Inflammatory macrophage treated with lipopolysaccharide for 4 hours (primary cell): ENCODE measurements around the gene RAPGEF4.
A peak's percentile ranks its signal among the peaks of the same experiment; 100 is the strongest.

ENCODE experiments used
- DNase-seq: peaks from one replicate; pipeline ENCODE4 v3.0.0-alpha.2; 2020

Gene RAPGEF4

DNA sequence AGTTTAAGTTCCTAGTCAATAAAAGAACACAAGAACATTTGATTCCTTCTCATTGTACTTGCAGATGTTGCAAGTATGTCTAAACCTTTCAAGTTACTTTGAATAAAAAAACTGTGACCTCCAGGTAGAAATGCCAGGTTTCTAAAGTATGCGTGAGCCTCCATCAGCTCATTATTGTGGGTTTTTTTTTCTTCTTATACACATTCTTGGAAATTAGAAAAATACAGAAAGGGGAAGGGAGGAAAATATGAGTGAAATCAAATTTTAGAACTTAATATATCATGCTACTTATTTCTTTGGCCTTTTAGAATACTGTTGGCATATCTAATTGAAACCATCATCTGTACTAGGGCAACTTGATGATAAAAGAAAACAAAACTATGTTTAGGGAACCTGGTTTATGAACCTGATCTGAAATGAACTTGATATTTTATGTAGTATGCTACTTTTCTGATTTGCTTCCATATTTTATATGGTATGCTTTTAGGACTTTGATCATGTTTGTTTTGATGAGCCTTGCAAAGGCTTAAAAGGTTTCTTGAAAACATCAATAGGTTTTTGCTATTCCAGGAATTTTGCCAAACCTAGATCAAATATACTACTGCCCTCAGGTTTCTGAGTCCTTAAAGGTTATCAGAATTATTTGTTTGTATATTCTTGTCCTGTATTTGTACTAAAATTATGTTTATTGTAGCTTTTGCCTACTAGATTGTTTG is 209.3 kb downstream of the RAPGEF4 start:
- no peak for DNase-seq

DNA sequence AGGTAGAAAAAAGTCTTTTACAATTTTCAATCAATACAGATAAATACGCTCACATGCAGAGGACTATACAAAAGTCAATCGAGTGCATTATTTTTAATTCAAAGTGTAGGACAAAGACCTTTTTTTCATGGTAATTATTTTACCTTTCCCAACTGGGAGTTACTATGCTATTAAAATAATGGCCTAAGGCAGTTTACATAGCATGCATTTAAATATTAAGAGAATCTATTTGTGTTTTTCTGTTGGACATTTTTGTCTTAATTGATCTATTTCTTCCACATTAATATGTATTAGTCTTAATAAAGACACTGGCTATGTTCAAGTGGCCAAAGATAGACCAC is 209.8 kb downstream of the RAPGEF4 start:
- no peak for DNase-seq

DNA sequence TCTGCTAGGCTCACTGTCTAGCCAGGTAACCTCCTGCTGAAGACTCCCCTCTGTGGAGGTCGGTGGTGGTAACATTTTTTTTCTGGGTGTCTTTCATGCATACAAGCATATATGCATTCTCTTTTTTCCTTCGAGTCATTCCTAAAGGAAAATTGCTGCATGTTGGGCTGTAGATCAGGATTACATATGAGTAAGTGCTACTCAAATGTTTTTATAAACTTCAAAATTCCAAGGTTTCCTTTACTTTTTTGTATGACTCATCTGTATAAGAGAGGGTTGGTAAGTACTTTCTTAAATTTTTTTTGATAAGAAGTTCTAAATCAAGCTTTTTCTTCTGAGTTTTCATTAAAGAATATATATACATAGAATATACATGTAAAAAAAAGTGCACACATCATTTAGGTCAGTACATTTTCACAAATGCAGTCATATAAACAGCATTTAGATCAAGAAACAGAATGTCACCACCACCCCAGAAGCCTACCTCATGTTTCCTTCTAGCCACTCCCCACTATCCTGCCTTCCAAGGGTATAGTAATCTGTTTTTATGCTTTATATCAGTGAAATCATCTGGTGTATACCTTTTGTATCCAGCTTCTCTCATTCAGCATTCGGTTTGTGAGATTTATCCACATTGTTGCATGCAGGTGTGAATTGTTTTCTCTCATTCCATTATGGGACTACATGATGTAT is 212.0 kb downstream of the RAPGEF4 start:
- DNase-seq, result no peak

DNA sequence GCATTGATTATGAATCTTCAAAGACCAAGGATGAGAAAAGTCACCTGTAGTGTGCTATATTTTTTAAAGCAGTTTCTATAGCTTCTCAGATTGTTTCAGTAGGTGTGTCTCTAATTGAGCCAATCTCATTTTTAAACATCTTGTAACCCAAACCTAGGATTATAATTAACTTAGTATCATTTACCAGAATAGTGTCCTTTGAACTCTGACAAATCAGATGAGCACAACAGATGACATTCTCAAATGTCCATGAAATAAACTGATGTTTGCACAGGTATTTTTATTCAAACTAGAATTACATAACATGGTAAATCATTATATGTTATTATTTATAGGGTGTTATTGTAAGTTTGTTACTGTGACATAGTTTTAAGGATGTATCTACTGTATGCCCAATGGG is 213.9 kb downstream of the RAPGEF4 start:
- DNase-seq, result no peak

DNA sequence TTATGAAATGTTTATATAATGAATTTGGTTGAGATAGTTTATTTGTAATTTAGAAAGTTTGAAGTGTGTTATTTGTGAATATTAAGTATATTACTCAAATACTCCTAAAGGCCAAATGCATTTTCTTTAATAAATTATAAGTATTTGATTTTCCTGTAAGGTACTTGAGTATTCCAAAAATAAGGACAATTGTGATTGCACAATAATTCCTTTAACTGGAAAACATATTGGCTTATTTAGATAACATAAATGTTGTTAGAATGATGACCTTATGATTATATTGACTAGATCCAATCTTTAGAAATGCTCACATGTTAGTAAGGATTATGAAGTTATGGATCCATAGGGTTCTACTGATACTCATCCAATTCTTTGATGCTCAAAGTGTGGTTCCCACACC is 214.9 kb downstream of the RAPGEF4 start:
- DNase-seq, result no peak

DNA sequence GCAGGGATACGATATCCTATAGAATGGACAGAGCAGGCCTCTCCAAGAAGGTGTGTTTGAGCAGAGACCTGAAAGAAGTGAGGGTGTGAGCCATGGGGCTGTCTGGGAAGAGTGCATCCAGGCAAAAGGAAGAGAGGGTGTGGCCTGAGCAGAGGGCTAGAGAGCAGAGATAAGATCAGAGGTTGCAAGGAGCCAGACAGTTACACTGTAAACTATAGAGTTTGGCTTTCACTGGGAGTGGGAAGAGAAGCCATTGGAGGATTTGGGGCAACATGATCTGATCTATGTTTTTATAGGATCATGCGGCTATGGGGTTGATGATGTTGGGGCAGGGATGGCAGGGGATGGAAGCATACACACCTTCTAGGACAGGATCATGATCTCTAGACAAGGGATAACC is 215.9 kb downstream of the RAPGEF4 start:
- DNase-seq, result no peak

DNA sequence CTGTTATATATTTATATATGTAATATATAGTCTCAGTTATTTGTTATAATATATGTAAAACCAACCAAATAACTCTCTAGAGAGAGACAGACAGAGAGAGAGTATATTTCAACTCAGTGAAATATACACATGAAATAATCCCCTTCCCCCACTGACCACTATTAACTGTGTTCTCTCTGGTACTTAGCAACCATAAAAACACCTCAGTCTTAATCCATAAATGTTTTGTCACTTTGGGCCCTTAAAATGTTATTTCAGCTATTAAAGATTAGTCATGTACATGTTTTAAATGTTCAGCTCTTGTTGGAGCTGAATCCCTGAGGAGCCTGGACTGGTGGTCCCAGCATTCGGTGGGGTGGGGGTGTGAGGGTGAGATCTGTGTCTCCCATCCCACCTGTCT is 217.8 kb downstream of the RAPGEF4 start:
- DNase-seq, result no peak

DNA sequence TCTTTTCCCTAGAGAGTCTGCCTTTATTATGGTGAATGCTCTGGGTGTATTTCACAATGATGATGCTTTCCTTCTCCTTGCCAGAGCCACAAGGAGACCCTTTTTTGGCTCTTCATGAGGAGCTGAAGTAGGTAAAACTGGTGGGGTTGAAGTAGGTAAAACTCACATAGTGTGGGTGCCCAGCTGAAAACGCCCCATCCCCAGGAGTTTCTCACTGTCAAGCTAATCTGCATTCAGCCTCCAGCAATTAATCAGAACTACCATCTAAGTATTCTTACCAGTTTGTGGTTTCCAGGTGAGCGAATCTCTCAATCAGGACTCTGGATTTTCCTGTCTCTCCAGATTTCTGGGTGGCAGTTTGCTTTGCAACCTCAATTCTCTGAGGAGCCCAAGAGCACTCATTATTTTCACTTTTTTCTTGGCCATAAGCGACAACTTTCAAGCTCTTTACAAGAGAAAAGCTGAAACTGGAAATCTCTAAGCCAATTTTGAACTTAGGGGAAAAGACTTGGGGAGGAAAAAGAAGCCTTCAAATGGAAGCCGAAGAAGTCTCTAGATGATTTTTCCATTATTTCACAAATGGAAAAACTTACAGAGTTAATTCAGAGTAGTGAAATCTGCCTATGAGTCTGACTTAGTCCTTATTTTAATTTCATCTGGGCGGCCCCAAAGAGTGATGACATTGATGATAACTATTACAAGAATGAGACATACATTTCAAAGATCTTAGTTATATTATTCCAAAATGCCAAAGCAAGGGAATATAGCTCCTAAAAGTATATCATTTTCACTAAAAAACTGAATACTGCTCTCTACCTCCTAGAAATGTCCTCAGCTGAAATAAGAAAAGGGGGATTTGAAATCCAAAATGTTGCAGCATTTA is 218.6 kb downstream of the RAPGEF4 start:
- no peak for DNase-seq

DNA sequence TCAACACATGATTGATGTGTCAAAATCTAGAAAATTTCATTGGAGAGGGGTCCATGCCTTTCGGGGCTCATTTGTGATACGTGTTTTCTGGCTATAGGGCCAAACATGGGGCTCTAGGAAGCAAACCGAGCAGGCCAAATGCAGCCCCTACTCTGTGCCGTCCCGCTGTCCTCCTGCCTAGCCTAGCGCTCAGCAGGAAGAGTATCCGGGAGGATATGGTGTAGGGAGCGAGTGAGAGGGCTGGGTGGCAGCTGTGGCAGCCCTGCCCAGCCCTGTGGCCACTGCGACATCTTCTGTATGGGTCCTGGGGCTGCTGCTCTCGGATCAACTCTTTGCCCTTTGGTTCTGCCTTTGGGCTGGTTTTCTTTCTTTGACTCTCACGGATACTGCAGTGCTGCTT is 219.9 kb downstream of the RAPGEF4 start:
- no peak for DNase-seq

DNA sequence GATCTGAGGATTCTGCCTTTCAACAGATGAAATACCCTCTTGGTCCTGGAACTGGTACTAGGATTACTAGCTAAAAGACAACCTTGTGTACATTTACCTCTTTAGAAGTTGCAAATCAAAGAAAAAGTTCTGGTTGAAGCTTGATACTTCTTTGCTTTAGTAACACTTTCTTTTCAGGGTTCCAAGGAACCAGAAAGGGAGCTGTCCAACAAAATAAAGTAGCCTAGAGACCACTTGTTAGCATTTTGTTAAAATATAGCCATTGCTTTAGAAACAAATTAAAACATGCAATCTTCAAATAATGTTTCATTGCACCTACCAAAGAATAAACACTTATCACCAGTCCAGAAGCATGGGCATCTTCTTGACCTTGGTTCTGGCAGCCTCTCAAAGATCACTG is 222.1 kb downstream of the RAPGEF4 start:
- DNase-seq, result no peak

DNA sequence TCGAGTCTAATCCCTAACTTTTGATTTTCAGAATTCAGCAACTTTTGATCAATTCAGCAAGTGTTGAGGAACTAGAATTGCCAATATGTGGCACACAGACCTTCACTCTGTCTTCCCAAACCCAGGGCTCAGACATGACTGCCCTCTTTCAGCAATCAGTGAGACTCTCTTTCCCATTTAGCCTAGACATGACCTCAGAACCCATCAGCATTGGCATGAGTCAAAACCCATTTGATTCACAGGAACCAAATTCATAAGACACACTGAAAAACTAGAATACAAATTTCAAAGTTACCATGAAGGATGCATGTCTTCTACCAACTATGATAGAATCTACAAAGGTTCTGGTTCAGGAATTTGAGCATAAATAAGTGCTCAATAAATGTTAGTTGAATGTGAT is 226.4 kb downstream of the RAPGEF4 start:
- peak; percentile 51 for DNase-seq

DNA sequence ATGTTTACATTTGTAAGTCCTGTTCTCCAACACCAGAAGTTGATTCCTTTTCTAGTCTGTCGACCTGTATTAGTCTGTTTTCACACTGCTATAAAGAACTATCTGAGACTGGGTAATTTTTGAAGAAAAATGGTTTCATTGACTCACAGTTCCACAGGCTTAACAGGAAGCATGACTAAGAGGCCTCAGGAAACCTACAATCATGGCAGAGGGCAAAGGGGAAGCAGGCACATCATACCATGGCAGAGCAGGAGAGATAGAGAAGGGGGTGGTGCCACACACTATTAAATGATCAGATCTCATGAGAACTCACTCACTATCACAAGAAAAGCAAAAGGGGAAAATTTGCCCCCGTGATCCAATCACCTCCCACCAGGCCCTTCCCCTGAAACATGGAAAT is 227.2 kb downstream of the RAPGEF4 start:
- DNase-seq, result peak; percentile 85

DNA sequence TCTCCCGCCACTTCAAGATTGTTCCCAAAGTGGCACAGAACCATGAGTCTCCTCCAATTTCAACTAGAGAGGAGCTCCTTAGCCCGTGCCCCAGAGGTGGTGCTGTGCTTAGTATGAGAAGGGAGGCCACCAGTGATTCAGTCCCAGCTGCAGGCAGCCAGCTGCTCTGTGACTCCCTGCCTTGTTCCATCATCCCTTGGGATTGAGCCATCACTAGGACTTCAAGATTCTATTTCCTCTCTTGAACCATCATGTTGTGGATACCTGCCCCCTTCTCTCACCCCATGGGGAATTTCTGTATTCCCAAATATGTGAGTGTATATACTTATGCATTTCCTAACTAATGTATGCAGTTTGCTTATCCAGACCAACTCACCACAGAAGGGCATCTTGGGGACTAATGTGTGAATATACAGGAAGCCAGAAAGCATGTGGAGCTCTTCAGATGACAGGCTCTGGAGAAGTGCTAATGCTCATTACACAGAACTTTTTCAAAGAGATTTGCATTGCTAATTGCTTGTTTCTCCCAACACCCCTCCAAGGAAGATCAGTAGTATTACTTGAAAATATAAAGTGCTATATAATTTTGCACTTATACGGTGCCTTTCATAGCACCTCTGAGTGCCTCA is 229.0 kb downstream of the RAPGEF4 start:
- DNase-seq, result no peak

DNA sequence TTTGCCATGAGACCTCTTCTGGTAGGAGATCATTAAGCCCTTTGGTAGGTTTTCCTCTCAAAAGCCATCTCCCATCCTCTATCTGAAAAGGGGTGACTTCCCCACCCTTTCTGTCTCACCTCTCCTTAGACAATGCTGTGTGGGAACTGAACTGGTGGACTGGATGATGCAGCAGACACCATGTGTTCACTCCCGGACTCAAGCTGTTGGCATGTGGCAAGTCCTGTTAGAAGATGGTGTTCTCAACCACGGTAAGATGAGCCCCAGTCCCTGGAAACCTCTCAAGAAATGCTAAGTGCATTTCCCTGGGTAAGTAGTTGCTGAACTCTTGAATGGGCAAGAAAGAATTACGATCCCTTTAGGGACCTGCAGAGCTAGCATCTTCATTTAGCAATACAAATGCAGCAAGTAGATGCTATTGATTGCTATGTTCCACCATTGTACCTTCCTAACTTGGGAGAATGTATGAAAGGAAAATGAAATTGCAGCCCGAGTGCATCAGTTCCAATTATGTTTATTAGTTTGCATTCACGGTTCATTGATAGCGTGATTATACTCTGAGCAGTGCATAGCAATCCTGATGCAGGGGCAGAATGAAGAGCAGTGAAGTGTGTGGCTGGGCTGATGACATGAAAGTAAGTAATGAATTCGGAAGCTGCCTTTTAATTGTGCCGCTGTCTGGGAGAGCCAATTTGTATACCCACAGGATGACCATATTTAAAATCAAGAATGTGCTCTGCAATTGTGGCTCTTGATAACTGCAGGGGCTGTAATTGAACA is 230.0 kb downstream of the RAPGEF4 start:
- DNase-seq, result no peak

DNA sequence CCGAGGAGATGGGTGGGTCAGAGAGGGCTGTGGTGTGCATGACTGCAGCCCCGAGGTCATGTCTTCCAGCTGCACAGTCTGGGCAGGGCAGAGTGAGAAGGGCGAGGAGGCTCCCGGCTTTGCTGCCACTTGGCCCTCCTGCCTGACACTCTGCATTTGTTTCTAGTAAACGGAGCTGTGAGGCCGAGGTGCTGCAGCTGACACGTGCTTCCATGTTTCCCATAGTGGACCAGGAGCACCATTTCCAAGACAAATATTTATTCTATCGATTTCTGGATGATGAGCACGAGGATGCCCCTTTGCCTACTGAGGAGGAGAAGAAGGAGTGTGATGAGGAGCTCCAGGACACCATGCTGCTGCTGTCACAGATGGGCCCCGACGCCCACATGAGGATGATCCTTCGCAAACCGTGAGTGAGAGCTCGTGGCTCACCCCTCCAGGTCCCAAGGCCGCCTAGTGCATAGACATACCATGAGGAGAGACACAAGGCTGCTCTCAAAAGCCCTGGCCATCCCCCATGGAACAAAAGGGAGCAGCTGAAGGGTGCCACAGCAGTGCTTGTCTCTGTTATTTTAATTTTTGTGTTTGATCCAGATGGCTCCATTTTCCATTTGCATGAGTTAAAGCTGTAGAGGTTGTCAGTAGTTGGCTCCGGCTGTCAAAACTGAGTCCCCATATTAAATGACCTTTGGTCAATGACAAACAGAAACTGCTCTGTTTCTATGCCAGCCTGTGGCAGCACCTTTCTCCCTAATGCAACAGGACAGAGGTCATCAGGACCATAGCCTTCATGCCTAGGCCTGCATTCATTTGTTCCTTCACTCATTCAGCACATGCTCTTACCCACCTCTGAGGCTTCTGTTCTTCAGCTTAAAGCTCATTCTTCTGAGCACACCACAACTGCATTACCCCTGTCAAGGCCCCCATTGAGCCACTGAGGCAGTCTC is 231.7 kb downstream of the RAPGEF4 start:
- DNase-seq, result no peak

DNA sequence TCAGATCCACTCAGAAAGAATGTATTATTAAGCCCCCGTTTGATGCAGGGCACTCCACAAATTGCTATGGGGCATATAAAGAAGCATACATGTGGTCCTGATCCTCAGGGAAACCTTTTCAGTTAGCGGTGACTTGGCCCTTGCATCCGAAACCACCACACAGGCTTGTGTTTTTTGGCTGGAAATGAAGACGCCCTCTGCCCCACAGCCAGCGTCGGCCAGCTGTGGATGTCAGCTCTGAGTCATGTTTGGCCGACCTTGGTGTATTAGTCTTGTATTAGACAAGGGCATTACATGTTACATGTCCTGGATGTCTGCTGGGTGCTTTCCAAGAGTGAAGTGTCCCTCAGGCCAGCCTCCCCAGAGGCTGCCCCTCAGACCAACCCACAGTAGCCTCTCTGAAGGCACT is 232.4 kb downstream of the RAPGEF4 start:
- DNase-seq, result no peak

DNA sequence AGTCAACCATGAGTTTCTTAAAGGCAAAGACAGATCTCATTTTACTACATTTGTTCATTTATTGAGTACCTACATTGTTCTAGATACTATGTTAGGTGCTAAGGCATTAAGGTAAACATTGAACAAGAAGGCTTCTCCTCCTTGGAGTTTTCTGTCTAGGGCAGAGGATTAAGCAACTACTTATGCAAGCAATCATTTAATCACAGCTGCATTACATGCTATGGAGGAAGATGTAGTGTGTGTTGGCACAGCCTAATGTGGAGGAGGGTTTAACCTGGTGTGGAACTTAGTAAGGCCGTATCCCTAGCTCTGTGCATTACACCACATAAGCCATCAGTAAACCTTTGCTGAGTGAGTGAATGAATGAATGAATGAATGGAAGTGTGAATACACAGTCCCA is 233.5 kb downstream of the RAPGEF4 start:
- peak; percentile 56 for DNase-seq

DNA sequence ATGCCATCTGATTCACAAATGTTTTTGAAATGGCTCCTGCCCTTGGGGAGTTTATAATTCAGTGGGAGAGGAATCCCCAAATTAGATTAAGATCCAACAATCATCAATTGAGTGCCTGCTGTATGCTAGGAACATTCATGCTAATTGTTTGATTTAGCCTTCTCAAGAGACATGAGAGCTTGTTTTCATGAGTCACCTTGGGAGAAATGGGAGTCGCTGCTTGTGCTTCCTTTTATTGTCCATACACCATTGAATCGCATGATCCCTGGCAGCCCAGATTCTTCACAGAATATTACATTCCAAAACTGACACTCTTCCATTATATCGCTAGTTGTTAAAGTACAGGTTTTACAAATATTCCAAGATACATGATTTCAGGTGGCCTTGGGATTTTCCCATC is 234.0 kb downstream of the RAPGEF4 start:
- DNase-seq, result no peak

DNA sequence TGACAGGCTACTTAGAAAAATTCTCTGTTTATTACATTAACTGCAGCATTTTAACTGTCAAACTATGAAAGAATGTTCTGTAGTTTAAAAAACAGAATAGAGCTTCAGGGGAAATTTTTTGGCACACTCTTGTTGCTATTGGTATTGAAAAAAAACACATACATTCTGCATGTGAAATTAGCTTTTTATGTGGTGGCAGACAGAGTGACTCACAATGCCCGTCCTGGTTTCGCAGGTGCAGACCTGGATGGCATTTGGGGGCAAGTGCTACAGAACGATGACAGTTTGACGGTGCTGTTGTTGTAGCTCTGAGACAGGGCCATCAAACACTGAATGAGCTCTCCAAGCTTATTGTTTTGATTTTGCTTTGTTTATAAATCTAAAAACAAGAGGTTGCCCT is 235.0 kb downstream of the RAPGEF4 start:
- DNase-seq, result no peak

DNA sequence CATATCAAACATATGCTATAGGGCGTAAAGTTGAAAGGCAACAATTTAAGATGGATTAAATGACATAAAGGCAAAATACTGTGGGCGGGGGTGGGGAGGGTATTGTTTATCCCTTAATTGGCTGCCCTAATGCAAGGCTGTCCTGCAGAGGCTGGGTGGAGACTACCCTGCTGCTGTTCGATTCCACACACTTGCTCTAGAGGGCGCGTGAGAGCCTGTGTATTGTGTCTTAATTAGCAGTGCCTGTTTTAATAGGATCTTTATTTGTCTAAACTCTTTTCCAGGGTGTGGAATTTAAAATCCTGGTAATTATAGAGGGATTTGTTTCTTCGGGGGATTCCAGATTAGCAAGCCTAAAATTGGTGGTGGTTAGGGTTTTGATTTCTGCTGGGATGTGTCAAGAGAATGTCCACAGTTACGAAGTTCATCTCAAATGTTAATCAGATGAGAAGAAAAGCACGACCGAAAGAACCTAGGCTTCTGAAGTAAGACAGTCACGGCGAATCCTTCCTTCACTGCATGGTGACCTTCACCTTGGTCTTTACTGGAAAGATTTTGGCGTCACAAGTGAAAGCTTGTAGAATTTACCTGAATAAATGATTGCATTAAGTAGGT is 236.5 kb downstream of the RAPGEF4 start:
- DNase-seq, result peak; percentile 59

DNA sequence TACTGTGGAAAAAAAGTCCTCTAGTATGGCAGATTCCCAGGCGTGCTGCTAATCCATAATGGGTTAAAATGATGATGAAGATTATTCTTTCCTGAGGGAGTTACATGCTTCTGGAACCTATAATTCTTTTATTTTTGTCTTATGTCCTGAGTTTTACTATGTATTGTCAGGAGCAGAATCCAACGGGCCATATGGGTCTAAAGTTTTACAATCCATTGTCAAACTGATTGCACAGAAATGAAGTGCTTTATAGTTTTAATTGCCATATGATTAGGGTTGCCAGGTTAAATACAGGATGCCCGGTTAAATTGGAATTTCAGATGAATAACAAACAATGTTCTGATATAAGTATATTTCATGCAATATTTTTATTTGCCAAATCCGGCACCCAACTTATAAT is 239.1 kb downstream of the RAPGEF4 start:
- no peak for DNase-seq
